OCI-LY1 (cell line): ENCODE data around the gene GATA3.

ENCODE experiments used
- EZH2 ChIP-seq: fragments of 200-600 bp; sonication (generic), shearing (Covaris generic); IDR thresholded peaks from 2 replicates; pipeline ENCODE4 v1.8.0; 2017; ENCODE audit warnings: borderline replicate concordance, mixed run types, mild to moderate bottlenecking, antibody characterized with exemption, low read length, moderate library complexity, mixed read lengths
- TF ChIP-seq, protein P1 (sequence below): fragments of 200-600 bp; sonication (generic), shearing (Covaris generic); IDR thresholded peaks from 2 replicates; pipeline ENCODE4 v1.5.1; 2017; ENCODE audit warnings: mild to moderate bottlenecking, antibody characterized with exemption, low read length, moderate library complexity, mixed read lengths

- TF ChIP-seq, protein P1, sequence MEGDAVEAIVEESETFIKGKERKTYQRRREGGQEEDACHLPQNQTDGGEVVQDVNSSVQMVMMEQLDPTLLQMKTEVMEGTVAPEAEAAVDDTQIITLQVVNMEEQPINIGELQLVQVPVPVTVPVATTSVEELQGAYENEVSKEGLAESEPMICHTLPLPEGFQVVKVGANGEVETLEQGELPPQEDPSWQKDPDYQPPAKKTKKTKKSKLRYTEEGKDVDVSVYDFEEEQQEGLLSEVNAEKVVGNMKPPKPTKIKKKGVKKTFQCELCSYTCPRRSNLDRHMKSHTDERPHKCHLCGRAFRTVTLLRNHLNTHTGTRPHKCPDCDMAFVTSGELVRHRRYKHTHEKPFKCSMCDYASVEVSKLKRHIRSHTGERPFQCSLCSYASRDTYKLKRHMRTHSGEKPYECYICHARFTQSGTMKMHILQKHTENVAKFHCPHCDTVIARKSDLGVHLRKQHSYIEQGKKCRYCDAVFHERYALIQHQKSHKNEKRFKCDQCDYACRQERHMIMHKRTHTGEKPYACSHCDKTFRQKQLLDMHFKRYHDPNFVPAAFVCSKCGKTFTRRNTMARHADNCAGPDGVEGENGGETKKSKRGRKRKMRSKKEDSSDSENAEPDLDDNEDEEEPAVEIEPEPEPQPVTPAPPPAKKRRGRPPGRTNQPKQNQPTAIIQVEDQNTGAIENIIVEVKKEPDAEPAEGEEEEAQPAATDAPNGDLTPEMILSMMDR, result no peak
- no peak for TF ChIP-seq EZH2
Measured at GRCh38 chr10:8059191-8059936, 4.9 kb downstream of the GATA3 start.
